HG03342 (cell line): Measurements from ENCODE around the gene PLET1.
"Not testable (repeated sequence)": the region's sequence is repeated elsewhere in the genome, so short reads cannot be mapped to it uniquely, and the experiment has no call there.

ENCODE experiments used
- ATAC-seq: cut with Tn5 transposase; IDR thresholded peaks from one replicate; pipeline ENCODE4 v1.9.1; 2021; ENCODE audit warnings: mild to moderate bottlenecking, moderate library complexity; ENCODE audit not compliant: unreplicated experiment

The PLET1 gene

DNA sequence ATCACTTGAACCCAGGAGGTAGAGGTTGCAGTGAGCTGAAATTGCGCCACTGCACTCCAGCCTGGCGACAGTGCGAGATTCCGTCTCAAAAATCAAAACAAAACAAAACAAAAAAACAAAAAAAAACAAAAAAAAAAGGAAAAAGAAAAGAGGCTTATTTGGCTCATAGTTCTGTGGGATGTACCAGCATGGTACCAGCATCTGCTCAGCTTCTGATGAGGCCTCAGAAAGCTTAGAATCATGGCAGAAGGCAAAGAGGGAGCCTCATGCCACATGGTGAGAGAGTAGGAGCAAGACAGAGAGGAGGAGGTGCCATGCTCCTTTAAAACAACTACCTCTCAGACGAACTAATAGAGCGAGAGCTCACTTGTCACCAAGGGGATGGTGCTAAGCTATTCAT lies 45.0 kb downstream of the PLET1 start:
- no peak for ATAC-seq

DNA sequence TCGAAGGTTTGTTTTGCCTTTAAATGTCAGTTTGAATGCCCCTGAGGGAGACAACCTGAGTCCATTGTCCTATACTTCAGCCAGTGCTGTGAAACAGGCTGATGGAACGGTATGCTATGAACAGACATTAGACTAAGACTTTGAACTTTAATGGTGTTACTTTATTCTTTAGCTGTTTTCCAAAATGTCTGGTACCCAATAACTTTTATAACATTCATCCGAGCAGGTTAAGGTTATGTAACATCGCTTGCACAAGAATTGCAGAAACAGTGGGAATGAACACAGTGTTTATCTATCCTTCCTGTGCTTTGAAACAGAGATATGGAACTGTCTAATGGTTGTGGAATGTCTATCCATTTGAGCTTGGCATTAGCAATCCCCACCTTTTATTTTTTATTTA lies 46.9 kb downstream of the PLET1 start:
- no peak for ATAC-seq

DNA sequence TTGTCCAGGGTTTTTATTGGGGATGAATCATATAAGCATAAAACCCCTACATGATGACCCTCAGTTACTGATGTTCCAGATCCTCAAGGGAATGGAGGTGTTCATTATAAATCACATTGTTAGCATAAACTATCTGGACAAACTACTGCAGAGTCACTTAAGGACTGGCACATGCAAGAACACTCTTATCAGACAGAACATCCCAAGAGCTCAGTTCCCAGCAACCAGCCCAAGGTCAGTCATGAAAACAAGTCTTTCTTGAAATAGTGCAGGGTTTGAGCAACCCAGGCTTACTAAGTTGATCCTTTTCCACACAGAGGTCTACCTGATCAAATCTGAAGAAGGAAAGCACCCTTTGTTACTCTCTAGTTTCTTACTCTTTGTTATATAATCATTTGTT lies 48.0 kb downstream of the PLET1 start:
- no peak for ATAC-seq

DNA sequence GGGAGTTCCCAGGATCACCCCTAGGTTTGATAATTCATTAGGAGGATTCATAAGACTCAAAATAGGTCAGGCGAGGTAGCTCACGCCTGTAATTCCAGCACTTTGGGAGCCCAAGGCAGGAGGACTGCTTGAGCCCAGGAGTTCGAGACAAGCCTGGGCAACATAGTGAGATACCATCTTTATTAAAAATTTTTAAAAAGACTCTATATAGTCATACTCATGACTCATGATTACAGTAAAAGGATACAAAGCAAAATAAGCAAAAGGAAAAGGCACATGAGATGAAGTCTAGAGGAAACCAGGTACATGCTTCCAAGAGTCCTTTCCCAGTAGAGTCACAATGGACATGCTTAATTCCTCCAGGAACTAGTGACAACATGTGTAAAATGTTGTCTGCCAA lies 48.4 kb downstream of the PLET1 start:
- ATAC-seq, result no peak

DNA sequence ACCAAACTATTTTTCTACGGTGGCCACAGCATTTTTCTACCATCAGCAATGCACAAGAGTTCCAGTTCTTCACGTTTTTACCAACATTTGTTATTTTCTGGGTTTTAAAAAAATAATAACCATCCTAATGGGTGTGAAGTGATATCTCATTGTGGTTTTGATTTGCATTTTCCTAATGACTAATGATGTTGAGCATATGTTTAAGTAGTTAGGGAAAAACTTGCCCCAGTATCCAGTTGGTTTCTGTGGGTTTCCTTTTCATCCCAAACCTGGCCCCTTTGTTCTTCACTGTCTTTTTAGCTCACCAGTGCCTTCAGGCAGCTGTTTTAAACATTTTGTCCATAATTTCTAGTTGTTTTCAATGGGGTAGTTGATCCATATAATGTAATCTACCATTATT lies 49.1 kb downstream of the PLET1 start:
- no peak for ATAC-seq

DNA sequence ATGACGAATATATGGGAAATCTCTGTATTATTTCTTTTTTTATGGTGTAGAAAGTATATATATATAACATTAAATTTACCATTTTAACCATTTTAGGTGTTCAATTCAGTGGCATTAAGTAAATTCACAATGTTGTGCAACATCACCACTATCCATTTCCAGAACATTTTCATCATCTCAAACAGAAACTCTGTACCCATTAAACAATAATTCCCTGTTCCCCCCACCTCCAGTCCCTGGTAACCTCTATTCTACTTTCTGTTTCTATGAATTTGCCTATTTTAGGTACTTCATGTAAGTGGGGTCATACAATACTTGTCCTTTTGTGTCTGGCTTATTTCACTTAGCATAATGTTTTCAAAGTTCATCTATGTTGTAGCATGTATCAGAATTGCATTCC lies 49.8 kb downstream of the PLET1 start:
- ATAC-seq, result no peak

DNA sequence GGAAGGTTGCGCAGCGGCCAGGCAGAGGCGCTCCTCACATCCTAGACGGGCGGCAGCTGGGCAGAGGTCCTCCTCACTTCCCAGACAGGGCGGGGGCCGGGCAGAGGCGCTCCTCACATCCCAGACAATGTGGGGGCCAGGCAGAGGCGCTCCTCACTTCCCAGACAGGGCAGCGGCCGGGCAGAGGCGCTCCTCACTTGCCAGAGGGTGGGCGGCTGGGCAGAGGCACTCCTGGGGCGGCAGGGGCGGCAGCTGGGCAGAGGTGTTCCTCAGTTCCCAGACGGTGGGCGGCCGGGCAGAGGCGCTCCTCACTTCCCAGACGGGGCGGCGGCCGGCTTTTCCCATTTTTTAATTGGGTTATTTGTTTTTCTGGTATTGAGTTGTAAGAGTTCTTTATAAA lies 54.6 kb downstream of the PLET1 start:
- ATAC-seq, result no peak

DNA sequence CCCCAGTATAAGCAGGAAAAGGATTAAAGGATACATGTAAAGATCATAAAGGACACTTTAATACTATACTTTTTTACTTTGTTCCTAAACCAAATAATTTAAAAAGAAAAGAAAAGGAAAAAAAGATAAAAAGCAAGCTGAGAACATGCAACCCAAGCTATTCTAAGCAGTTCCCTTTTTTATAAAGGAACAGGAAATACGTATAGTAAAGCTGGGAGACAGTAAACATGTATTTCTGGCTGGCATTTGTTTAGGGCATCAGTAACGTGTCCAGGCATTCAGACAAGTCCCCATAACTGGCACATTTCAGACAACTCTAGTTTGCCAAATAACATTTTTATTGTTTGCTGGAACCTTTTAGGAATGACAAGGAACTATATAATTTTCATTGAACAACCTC lies 60.4 kb downstream of the PLET1 start:
- no peak for ATAC-seq

DNA sequence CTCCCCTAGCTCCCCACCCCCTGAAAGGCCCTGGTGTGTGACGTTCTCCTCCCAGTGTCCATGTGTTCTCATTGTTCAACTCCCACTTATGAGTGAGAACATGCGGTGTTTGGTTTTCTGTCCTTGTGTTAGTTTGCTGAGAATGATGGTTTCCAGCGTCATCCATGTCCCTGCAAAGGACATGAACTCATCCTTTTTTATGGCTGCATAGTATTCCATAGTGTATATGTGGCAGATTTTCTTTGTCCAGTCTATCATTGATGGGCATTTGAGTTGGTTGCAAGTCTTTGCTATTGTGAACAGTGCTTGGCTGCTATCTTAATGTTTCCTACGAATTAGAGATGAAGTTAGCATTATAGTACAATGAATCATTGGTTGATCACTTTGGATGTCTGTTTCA lies 61.6 kb downstream of the PLET1 start:
- not testable (repeated sequence) for ATAC-seq
